Stimulated activated CD8-positive, alpha-beta memory T cell treated with anti-CD3 and anti-CD28 coated beads, Interleukin-15, amount 100 ng/mL, for 4 hours (primary cell): ENCODE data around the gene GPR55.
"Not testable (repeated sequence)": the region's sequence is repeated elsewhere in the genome, so short reads cannot be mapped to it uniquely, and the experiment has no call there.

Experiments used
- DNase-seq, 2 donors: peaks; one replicate each; pipeline ENCODE4 v3.0.0-alpha.2; 2020; ENCODE audit warnings: low read depth in 2 of 2

The GPR55 gene

GRCh38 chr2:230924470-230925341 is at the start of gene GPR55:
TSS of gene GPR55 (minus strand) at chr2:230925242. CDS start at chr2:230910962, 14,280 bp downstream.
- peak in 1 of 2 donors; percentile 37 for DNase-seq

- DNase-seq: peak; percentile 61 to 66
Observed at GRCh38 chr2:230974096-230974913, 49.3 kb upstream of the GPR55 start.

GRCh38 chr2:230972046-230972445 is 47.0 kb upstream of the GPR55 start:
- no peak for DNase-seq

GRCh38 chr2:230969659-230970015 is 44.6 kb upstream of the GPR55 start:
- no peak for DNase-seq

GRCh38 chr2:230968921-230969658 is 44.0 kb upstream of the GPR55 start:
- DNase-seq: no peak

GRCh38 chr2:230968314-230968713 is 43.3 kb upstream of the GPR55 start:
- DNase-seq: not testable (repeated sequence)

GRCh38 chr2:230967113-230967512 is 42.1 kb upstream of the GPR55 start:
- no peak for DNase-seq

GRCh38 chr2:230964136-230964730 is 39.2 kb upstream of the GPR55 start:
- DNase-seq: no peak

- no peak for DNase-seq
Observed at GRCh38 chr2:230961091-230961491, 36.0 kb upstream of the GPR55 start.

- no peak for DNase-seq
Observed at GRCh38 chr2:230960026-230960425, 35.0 kb upstream of the GPR55 start.

- no peak for DNase-seq
Observed at GRCh38 chr2:230958820-230959756, 34.0 kb upstream of the GPR55 start.

GRCh38 chr2:230957756-230958391 is 32.8 kb upstream of the GPR55 start:
- no peak for DNase-seq

- no peak for DNase-seq
Observed at GRCh38 chr2:230956827-230957755, 32.0 kb upstream of the GPR55 start.

- no peak for DNase-seq
Observed at GRCh38 chr2:230955163-230955737, 30.2 kb upstream of the GPR55 start.

GRCh38 chr2:230954746-230955145 is 29.7 kb upstream of the GPR55 start:
- DNase-seq: no peak

- no peak for DNase-seq
Observed at GRCh38 chr2:230953845-230954244, 28.8 kb upstream of the GPR55 start.

- DNase-seq: no peak
Observed at GRCh38 chr2:230952226-230952956, 27.3 kb upstream of the GPR55 start.

GRCh38 chr2:230951396-230951795 is 26.4 kb upstream of the GPR55 start:
- no peak for DNase-seq
